GM20000 (cell line): Measurements from ENCODE around the gene VPREB3.

Experiments used
- DNase-seq: peaks from one replicate; pipeline ENCODE4 v3.0.0; 2012; ENCODE audit warnings: low spot score
- TF ChIP-seq, protein P1 (sequence below): IDR thresholded peaks from 2 replicates; pipeline ENCODE4 v1.5.1; 2012; ENCODE audit warnings: mild to moderate bottlenecking, control low read depth; ENCODE audit errors: extremely low read depth, missing control alignments

VPREB3 gene

DNA sequence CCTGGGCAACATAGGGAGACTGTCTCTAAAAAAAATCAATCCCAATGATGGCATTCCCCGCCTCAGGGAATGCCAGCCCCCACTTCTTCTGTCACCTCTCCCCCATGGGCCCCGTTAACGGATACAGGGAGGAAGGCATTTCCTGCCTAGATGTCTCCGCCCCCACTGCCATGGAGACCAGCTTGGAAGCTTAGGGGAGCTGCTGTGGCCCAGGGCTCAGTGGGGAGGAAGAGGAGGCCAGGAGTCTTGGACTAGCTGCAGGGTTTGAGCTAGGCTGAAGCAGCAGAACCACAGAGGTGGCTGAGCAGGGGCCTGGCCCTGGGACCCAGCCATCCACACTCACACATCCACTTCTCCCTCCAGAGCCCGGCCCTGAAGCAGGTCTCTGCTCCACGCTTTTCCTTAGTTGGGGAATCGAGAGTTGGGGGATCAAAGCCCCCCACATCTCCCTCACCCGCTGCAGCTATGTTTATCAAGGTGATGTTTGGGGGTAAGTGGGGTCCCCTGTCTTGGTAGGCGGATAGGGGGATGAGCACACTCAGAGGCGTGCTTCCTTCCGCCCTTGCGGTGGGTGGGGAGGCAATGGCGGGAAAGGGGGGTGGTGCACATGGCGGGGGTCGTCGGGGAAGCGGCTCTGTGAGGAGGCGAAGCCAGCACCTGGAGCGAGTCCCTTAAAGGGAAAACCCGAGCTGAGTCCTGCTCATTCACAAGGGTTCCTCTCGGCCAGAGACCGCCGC, 8.8 kb upstream of the VPREB3 start, which contains the start of gene C22orf15:
Gene C22orf15, plus strand, starts transcription at position 149 of the 737 bp plus-strand sequence. Its CDS starts 317 bp downstream, at position 466.
- DNase-seq, result no peak
- TF ChIP-seq, protein P1, sequence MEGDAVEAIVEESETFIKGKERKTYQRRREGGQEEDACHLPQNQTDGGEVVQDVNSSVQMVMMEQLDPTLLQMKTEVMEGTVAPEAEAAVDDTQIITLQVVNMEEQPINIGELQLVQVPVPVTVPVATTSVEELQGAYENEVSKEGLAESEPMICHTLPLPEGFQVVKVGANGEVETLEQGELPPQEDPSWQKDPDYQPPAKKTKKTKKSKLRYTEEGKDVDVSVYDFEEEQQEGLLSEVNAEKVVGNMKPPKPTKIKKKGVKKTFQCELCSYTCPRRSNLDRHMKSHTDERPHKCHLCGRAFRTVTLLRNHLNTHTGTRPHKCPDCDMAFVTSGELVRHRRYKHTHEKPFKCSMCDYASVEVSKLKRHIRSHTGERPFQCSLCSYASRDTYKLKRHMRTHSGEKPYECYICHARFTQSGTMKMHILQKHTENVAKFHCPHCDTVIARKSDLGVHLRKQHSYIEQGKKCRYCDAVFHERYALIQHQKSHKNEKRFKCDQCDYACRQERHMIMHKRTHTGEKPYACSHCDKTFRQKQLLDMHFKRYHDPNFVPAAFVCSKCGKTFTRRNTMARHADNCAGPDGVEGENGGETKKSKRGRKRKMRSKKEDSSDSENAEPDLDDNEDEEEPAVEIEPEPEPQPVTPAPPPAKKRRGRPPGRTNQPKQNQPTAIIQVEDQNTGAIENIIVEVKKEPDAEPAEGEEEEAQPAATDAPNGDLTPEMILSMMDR, result no peak

DNA sequence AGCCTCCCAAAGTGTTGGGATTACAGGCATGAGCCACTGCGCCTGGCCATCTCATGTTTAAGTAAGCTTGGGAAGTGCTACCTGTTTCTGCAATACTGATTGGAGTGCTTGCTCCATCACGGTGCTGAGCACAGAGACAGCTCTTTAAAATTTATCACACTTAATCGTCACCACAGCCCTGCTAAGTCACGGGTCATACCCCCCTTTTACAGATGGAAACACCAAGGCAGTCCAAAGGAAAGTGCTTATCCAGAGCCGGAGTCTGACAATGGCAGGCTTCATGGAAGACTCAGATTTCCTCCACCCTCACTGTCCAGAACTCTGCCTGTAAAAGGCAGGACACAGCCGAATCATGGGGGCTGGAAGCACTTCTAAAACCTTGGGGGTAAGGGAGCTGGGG, 5.8 kb upstream of the VPREB3 start:
- DNase-seq, result no peak
- TF ChIP-seq, protein P1, result no peak

DNA sequence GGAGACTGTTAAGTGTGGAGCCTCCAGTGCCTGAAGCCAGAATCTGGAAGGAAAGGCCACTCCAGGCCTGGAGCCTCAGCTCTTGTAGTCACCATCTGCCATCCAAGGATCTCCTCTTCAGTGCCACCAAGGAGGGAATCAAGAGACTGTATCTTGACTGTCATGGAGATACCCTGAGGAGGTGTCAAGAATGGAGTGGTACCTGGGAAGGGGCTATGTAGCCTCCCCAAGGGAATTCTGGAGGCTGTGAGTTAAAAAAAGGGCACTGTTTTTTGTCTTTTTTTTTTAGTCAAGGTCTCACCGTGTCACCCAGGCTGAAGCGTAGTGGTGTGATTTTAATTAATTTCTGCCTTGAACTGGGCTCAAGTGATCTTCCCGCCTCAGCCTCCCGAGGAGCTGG, 5.3 kb upstream of the VPREB3 start:
- TF ChIP-seq, protein P1, result no peak
- DNase-seq, result no peak

DNA sequence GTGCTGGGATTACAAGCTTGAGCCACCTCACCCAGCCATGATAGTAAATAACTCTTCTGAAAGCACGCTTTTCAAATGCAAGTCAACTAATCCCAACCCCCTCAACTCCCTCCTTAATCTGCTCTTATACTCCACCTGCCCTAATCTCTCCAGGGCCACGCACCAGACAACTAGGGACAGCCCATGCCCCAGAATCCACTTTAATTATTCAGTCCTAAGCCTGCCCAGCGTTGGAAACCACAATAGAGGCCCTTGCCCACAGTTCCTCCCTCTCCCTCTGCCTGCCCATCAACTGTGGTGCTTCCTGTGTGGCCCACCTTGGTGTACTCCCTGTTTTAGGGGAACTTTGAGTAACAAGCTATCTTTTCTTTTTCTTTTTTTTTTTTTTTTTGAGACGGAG, 2.7 kb upstream of the VPREB3 start:
- no peak for DNase-seq
- TF ChIP-seq, protein P1, result no peak

DNA sequence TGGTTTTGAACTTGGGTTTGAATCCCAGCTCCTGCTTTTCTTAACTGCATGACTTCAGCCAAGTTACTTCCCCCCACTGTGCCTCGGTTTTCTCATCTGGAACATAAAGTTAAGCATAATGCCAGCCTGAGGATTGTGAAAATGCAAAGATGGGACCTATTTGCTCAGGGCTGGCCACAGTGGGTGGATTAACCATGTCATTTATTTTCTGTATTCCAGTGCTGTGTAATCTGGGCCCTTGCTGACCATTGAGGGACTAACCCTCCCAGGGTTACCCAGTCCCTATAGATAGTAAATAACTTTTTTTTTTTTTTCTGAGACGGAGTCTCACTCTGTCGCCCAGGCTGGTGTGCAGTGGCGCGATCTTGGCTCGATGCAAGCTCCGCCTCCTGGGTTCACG, 1.5 kb upstream of the VPREB3 start:
- DNase-seq, result no peak
- TF ChIP-seq, protein P1, result no peak

DNA sequence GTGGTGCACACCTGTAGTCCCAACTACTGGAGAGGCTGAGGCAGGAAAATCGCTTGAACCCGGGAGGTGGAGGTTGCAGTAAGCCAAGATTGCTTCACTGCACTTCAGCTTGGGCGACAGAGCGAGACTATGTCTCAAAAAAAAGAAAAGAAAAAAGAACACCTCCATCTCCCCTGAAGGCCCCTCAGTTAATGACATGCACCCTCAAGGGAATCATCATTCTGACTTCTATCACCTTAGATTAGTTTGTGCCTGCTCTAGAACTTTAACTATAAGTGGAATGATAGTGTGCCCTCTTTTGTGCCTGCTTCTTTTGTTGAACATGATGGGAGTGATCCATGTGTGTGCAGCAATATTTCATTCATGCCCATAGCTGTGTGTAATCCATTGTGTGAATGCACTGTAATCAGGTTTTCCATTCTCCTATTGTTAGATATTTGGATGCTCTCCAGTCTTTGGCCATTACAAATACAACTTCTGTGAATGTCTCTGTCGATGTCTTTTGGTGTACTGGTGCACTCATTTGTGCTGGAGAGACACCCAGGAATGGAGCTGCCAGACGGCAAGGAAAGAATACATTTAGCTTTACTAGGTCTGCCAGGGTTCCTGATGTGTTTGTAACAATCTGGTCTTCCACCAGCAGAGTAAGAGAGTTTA, 883 bp upstream of the VPREB3 start:
- DNase-seq, result peak; percentile 4
- TF ChIP-seq, protein P1, result no peak

DNA sequence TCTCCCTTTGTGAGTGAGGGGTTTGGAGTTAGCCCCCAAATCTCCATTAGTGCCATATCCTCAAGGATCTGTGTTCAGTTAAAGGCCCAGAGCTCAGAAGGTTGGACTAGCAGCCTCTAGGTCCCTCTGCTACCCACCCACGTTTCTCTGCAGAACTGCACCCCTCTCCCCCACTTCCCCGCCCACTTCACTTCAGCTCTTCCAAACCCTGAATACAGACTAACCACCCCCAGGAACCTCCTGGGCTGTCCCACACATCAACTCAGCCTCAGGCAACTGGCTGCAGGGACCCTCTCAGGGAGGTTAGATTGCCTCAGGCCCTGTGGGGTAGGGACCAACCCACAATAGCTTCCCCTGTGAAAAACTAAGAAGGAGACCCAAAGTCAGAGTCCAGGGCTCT, 840 bp downstream of the VPREB3 start:
- DNase-seq, result peak; percentile 30
- TF ChIP-seq, protein P1, result no peak
